ENCODE measurements around the gene IFNW1.

The IFNW1 gene

GRCh38 chr9:21104787-21105186 lies 36.8 kb downstream of the IFNW1 start:
- no peak for DNase-seq

DNA sequence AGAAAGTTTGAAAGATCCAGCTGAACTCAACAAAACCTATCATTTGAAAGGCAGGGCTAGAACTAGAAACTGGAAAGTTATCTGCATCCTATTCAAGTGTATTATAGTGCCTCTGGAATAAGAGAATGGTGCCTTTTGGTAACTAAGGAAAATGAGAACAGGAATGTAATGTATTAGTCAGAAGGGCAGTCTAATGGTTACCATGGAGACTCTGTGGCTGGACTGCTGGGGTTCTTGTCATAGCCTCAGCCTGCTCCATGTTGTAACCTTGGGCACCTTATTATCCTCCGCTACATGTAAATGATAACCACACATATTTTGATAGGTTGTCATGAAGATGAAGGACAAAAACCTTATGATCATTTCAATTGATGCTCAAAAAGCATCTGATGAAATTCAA lies 39.3 kb downstream of the IFNW1 start:
- no peak for DNase-seq

- no peak for DNase-seq
These were observed 43.8 kb downstream of the IFNW1 start for GRCh38 chr9:21097817-21098216.

DNA sequence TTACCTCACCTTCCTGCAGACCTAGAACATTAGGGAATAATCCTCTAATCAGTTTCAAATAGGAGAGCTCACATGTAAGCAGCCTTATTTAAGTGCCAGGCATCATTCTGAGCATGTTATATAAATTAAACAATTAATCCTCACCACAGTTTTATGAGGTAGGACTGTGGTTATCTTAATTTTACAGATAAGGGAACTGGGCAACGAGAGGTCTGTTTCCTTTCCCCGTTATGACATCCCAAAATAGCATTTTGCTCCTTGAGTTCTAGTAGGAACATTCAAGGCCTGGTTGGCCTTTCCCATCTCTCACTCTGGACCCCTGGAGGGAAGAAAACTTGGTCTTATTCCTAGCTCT lies 44.8 kb downstream of the IFNW1 start:
- no peak for DNase-seq

GRCh38 chr9:21096172-21096900 lies 45.3 kb downstream of the IFNW1 start:
- DNase-seq = peak; percentile 49

GRCh38 chr9:21095561-21095960 lies 46.1 kb downstream of the IFNW1 start:
- no peak for DNase-seq

Data from DMS153 (cell line).